Urothelium cell line (cell line): ENCODE measurements around the gene OR1I1.
"Not testable (repeated sequence)": the region's sequence is repeated elsewhere in the genome, so short reads cannot be mapped to it uniquely, and the experiment has no call there.

Source experiments
- DNase-seq: peaks from one replicate; pipeline ENCODE4 v3.0.0; 2011; ENCODE audit warnings: low spot score, mixed read lengths
- FAIRE-seq: peaks from 2 replicates; lab custom pipeline; 2011; peaks lifted over from hg19 to GRCh38; lab: Jason Lieb, UNC

OR1I1 gene

DNA sequence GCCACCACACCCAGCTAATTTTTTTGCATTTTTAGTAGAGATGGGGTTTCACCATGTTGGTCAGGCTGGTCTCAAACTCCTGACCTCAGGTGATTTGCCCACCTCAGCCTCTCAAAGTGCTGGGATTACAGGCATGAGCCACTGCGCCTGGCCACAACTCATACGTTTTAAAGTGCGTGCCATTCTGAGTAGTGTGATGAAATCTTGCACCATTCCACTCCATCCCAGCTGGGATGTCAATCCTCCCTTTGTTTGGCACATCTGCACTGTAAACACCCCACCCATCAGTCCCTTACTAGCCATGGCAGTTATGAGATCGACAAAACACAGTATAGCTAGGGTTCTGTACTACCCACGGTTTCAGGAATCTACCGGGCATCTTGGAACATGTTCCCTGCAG, 16.0 kb downstream of the OR1I1 start:
- DNase-seq, FAIRE-seq: not testable (repeated sequence)

DNA sequence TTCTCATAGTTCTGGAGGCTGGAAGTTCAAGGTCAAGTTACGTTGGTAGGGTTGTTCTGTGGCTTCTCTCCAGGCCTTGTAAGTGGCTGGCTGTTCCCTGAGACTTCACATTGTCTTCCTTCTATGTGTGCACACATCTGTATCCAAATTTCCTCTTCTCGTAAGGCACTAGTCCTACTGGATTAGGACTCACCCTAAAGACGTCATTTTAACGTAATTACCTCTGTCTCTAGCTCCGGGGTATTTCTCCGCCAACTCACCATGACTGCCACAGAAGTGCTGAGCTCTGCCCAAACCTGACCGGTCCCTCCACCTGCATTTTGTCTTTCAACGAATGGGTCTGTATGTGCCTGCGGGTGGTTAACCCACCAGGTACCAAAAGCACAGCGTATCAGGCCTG, 16.4 kb downstream of the OR1I1 start:
- FAIRE-seq, result no peak
- DNase-seq, result no peak

DNA sequence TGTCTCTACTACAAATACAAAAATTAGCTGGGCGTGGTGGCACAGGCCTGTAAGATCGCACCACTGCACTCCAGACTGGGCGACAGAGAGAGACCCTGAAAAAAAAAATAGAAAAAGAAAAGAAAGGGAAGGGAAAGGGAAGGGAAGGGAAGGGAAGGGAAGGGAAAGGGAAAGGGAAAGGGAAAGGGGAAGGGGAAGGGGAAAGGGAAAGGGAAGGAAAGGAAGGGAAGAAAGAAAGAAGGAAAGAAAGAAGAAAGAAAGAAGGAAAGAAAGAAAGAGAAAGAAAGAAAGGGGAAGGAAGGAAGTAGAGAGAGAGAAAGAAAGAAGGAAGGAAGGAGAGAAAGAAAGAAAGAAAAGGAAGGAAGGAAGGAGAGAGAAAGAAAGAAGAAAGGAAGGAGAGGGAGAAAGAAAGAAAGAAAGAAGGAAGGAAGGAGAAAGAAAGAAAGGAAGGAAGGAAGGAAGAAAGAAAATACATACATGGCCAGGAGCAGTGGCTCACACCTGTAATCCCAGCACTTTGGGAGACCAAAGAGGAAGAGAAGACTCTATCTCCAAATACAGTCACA, 17.1 kb downstream of the OR1I1 start:
- DNase-seq (no peak), FAIRE-seq (no peak)

DNA sequence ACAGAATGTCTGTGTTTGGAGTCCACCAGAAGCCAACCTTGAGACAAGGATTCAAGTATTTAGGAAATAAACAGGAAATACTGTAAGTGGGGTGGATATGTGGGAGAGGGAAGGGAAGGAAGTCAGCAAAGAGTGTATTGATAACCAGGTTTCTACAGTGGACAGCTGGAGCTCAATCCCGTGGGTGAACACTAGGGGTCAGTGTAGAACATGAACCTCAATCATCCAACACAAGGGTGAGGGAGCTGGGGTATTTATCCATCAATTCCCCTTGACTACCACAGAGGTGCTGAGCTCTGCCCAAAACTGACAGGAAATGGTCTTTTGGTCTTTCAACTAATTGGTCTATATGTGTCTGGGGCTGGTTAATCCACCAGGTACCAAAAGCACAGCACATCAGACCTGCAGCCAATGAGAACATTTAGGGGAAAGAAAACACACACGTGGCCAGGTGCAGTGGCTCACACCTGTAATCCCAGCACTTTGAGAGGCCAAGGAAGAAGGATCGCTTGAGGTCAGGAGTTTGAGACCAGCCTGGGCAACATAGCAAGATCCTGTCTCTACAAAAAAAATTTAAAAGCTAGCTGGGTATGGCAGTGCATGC, 19.6 kb downstream of the OR1I1 start:
- FAIRE-seq (no peak), DNase-seq (no peak)

DNA sequence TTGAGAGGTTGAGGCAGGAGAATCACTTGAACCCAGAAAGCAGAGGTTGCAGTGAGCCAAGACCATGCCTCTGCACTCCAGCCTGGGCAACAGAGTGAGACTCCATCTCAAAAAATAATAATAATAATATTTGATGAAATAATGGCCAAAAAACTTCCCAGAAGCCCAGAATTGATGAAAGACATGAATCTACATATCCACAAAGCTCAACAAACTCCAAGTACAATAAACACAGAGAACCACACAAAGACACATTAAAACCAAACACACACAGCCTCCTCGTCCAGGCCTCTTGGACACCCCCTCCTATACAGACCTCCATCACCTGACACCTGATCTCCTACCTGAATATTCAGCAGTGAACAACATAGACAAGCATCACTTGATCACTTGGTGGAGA, 22.0 kb downstream of the OR1I1 start:
- no peak for DNase-seq
- no peak for FAIRE-seq

DNA sequence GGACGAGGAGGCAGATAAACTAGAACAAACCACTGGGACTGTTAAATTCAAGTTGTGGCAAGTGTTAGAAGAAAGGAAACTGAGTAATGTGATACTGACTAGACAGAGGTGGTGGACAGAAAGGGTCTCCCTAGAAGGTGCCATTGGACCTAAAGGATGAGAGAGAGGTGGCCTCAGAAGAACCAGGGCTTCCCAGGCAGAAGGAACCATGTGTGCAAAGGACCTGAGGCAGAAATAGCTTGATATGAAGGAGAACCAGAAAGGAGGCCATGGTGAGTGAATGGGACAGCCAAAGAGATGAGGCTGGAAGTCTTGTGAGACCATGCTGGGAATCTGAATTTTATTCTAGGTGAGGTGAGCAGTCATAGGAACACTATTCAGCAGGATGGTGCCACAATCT, 22.4 kb downstream of the OR1I1 start:
- FAIRE-seq, result no peak
- DNase-seq, result no peak

DNA sequence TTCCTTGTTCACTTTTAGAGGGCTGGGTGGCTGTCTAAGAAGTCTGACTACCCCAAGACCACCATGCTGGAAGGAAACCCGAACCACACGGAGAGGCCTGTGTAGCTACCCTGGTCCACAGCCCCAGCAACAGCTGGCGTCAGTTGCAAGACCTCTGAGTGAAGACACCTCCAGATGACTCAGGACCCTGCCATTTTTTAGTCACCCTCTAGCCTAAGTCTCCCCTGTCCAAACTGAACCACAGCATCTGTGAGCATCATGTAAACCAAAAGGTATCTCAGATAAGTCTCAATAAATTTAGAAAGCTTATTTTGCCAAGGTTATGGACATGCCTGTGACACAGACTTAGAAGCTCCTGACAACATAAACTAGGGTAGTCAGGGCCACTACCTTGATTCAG, 23.0 kb downstream of the OR1I1 start:
- no peak for FAIRE-seq
- no peak for DNase-seq

DNA sequence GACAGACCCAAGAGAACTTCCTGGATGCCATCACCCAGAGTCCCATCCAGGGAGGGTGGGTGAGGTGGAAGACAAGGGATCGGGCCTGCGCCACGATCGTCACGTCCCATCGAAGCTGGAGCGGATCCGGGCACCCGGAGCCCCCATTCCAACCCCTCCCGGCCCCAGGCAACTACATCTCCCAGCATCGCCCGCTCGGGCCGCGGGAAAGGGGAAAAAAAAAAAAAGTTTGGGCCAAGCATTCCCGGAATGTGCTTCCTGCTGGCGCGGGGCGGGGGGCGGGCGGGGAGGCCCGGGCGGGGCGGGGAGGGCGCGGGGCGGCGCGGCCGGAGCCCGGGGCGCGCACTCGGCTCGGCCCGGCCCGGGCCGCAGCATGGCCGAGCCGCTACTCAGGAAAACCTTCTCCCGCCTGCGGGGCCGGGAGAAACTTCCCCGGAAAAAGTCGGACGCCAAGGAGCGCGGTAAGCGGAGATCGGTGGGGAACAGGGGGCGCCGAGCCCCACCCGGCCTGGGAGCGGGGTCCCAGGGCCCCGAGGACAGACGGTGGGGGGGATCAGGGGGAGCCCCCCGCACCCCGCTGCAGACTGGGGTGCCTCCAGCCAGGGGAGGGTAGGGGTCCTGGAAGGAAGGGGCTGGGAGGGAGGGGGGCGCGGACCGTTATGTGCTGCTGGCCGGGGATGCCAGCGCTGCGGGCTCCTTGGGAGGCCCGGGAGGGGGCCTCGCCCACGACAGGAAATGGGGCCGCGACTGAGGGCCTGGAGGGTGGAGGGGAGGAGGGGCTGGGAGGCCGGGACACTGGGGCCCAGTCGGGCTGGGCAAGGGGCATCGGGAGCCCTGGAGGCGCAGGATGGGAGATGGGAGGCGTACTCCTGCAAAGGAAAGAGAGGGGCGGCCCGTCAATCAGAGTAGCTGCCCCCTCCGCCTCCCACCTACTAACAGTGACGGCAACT, 25.3 kb downstream of the OR1I1 start, which contains the start of gene SYDE1:
TSS of gene SYDE1 (plus strand) at position 341 of the 950 bp plus-strand sequence. CDS start at position 374, 33 bp downstream.
- peak; percentile 82 for DNase-seq
- no peak for FAIRE-seq

DNA sequence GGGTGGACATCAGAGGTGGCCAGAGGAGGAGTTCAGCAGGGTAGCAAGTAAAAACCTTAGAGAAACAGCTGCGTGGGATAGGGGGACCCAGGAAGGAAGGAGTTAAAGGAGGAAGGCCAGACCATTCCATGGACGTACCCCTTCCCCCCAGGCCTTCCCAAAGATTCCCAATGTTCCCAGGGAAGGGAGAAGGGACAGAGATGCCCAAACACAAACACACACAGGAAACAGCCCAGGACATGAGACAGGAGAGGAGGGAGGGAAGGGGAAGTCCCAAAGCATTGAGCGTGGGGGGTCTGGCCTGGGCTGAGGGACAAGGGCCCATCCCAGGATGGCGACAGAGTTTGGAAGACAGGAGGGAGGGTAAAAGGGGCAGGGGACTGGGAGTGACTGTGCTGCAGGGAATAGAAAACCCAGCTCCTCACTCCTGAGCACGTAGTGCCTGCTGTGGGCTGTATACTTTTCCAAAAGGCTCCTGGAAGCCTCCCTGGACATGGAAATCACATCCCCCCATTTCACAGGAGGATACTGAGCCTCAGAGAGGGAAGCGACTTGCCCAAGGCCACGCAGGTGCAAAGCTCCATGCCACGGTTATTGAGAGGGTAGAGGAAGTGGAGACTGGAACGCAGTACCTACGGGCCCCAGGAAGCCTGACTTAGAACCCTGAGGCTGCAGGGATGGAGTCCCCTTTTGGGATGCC, 26.3 kb downstream of the OR1I1 start:
- no peak for FAIRE-seq
- no peak for DNase-seq

DNA sequence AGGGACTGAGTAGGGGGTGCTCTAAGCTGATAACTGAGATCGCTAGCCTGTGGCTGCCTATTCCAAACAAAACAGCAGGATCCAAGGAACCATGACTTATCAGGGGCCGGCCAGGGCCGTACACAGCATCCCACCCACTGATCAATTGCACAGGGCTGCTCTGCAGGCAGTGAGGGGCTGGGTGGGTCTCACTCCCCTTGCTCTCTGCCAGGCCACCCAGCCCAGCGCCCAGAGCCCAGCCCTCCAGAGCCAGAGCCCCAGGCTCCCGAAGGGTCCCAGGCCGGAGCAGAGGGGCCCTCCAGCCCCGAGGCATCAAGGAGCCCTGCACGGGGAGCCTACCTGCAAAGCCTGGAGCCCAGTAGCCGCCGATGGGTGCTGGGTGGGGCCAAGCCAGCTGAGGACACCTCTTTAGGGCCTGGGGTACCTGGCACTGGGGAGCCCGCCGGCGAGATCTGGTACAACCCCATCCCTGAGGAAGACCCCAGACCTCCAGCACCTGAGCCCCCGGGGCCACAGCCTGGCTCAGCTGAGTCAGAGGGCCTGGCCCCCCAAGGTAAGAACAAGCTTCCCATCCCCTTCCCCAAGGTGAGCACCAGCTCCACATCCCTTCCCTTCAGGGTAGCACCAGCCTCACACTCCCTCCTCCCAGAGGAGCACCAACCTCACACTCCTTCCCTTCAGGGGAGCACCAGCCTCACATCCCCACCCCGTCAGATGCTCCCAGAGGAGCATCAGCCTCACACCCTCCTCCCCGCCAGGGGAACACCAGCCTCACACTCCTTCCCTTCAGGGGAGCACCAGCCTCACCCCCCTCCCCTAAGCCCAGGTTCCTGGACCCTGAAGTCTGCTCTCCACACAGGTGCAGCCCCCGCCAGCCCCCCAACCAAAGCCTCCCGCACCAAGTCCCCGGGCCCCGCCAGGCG, 27.1 kb downstream of the OR1I1 start:
- no peak for FAIRE-seq
- no peak for DNase-seq

DNA sequence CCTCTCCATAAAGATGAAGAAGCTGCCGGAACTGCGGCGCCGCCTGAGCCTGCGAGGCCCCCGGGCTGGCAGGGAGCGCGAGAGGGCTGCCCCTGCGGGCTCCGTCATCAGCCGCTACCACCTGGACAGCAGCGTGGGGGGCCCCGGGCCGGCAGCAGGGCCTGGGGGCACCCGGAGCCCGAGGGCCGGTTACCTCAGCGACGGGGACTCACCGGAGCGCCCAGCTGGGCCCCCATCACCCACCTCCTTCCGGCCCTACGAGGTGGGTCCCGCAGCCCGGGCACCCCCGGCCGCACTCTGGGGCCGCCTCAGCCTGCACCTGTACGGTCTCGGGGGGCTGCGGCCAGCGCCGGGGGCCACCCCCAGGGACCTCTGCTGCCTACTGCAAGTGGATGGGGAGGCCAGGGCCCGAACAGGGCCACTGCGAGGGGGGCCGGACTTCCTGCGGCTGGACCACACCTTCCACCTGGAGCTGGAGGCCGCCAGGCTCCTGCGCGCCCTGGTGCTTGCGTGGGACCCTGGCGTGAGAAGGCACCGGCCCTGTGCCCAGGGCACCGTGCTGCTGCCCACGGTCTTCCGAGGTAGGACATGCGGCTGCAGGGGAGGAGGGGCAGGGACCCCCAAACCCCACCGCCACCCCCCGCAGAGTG, 27.9 kb downstream of the OR1I1 start:
- no peak for DNase-seq
- FAIRE-seq, result no peak

DNA sequence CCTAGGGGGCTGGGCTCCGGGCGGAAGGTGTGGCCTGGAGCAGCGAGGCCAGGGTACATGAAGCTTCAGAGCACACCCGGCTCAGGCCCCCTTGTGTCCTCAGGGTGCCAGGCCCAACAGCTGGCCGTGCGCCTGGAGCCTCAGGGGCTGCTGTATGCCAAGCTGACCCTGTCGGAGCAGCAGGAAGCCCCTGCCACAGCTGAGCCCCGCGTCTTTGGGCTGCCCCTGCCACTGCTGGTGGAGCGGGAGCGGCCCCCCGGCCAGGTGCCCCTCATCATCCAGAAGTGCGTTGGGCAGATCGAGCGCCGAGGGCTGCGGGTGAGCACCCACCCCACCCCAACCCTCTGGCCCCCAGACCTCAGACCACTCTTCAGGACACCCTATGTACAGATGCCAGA, 28.4 kb downstream of the OR1I1 start:
- FAIRE-seq (no peak), DNase-seq (no peak)

DNA sequence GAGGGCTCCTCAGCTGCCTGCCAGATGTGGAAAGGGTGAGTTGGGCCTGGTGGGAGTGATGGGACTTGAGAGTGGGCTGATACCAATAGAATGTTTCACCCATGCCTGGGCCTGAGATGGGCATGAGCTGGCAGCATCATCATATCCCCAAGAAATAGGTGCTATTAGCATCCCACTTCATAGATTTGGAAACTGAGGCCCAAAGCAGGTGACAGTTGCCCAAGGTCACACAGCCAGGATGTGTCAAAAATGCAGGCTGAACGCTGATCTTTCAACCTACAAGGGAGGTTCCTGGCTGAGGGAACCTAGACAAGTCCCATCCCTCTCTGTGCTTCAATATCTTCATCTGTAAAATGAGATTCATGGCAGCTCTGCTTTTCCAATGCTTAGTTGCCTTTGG, 29.7 kb downstream of the OR1I1 start:
- FAIRE-seq (no peak), DNase-seq (no peak)

DNA sequence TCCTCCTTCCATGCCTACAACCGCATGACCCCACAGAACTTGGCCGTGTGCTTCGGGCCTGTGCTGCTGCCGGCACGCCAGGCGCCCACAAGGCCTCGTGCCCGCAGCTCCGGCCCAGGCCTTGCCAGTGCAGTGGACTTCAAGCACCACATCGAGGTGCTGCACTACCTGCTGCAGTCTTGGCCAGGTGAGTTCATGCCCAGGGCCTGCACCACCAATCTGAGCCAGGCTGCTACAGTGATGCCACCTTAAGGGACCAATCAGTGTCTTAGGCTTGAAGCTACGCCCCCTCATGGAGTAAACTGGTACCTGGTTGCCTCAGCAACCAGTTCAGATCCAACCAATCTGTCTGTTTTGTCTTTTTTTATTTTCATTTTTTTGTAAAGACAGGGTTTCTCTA, 30.4 kb downstream of the OR1I1 start:
- DNase-seq (no peak), FAIRE-seq (no peak)

DNA sequence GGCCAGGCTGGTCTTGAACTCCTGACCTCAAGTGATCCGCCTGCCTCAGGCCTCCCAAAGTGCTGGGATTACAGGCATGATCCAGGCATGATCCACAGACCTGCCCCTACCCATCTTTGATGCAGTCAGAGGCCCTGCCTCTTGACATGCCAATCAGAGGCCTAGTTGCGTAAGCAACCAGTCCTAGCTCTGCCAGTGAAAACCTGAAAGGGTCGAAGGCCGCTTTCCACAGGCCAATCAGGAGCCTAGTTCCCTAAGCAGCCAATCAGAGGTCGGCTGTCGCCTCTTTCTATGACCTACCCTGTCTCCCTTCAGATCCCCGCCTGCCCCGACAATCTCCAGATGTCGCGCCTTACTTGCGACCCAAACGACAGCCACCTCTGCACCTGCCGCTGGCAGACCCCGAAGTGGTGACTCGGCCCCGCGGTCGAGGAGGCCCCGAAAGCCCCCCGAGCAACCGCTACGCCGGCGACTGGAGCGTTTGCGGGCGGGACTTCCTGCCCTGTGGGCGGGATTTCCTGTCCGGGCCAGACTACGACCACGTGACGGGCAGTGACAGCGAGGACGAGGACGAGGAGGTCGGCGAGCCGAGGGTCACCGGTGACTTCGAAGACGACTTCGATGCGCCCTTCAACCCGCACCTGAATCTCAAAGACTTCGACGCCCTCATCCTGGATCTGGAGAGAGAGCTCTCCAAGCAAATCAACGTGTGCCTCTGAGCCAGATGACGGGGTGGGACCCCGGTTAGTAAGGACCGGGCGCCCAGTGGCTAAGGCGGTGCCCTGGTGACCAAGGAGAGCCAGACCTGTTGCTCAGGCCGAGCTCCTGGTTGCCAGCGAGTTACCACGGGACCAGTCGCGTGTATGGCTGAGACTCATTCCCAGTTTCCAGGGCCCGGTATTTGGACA, 31.5 kb downstream of the OR1I1 start:
- DNase-seq (no peak), FAIRE-seq (no peak)

DNA sequence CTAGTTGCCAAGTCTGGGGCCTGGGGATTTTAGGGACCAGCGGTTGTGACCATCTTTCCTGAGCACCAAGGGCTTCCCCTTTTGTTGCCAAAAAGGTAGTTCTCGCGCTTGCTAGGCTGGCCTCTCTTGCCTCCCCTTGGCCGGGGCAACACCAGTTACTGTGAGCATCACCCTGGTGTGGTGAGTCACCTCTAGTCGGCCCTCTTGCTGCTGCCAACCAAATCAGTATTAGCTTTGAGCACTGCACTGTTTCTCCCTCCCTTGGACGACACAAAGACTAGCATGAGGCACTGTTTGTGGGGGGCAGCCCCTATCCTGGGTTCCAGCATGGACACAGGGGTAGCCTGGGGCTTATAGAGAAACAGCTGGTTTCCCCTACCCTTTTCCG, 32.1 kb downstream of the OR1I1 start:
- FAIRE-seq, result no peak
- no peak for DNase-seq

DNA sequence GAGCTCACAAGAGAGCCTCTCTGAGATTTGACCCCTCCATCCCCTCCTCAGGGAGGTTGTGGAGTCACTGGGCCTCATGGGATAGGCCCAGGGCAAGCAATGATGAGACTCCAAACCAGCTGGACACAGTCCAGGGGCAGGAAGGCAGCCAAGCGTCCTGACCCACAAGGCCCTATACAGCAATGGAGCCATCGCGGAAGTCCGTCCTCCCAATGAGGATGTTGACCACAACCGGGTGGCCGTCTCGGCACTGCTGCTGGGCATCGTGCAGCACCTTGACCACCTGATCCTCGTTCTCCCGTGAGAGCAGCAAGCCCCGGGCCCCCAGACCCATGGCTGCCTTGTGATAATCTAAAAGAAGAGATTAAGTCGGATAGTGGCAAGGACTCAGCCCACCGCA, 33.1 kb downstream of the OR1I1 start:
- FAIRE-seq, result no peak
- no peak for DNase-seq

DNA sequence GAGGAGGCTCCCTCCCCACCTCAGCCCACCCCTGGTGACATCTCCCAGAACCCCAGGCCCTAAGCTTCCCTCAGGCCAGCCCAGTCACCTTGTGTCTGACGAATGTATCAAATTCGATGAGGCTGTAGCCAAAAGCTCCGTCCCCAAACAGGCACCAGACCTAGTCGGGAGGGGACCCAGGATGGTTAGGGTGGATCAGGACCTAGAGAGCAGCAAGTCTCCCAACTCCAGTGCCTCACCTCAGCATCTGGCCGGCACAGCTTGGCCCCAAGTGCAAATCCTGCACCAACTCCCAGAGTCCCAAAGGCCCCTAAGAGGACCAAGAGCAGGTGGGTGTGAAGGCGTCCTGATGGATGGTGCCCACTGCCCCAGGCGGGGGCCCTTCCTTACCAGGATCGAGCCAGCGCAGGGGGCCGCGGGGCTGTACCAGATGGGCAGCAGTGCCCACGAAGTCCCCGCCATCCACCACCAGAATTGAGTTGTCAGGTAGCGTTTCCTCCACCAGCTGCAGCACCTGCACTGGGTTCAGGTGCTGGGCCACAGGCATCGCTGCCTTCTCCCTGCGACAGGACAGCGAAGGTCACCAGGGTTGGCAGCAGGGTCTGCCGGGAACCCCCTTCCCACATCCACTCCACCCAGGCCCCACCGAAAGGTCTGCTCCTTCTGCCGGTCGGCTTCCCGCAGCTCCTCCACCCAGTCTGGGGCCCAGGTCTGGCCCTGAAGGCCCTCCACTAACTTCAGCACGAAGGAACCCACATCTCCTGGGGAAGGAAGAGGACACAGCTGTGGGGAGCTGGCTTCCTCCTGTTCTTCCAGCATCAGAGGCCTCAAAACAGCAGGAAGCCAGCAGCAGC, 34.0 kb downstream of the OR1I1 start:
- no peak for FAIRE-seq

More for the DNA sequence above, 34.0 kb downstream of the OR1I1 start:
- no peak for DNase-seq
